Fibroblast of peridontal ligament (primary cell): Measurements from ENCODE around the gene EPHB3.

Source experiments
- DNase-seq: peaks from one replicate; pipeline ENCODE4 v3.0.0-alpha.2; 2010; ENCODE audit errors: extremely low read depth

The EPHB3 gene

GRCh38 chr3:184563941-184564684, 2.5 kb downstream of the EPHB3 start:
- no peak for DNase-seq

DNA sequence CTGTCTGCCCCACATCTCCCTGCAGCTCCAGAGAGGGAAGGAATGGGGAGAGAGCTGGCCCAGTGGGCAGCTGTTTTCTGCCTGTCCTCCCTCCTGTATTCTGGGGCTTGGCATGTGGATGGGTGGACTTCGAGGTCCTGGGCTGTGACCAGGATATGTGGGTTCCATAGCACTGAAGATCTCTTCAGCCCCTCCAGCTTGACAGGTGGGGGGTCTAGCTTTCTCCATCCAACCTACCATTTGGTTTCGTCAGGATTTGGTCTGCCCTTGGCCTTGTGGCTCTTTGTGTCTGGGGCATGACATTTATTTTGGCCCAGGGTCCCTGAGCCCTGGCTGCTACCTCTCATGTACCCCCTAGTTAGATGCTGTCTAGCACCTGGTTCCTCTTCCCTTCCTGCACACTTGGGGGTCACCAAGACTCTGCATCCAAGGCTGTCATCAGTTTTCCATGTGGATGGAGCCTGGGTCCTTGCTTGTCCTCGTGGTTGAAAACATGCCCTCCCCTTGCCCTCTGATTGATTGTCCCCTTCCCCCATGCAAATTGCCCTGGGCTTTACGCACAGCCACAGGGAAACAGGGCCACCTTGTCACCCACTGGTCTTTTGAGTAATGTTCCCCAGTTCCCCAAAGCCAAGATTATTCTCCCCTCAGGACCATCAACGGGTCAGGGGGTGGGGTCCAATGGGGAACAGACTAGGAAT, 3.2 kb downstream of the EPHB3 start:
- no peak for DNase-seq

- peak; percentile 88 for DNase-seq
Observed at GRCh38 chr3:184565421-184566211, 4.0 kb downstream of the EPHB3 start.

DNA sequence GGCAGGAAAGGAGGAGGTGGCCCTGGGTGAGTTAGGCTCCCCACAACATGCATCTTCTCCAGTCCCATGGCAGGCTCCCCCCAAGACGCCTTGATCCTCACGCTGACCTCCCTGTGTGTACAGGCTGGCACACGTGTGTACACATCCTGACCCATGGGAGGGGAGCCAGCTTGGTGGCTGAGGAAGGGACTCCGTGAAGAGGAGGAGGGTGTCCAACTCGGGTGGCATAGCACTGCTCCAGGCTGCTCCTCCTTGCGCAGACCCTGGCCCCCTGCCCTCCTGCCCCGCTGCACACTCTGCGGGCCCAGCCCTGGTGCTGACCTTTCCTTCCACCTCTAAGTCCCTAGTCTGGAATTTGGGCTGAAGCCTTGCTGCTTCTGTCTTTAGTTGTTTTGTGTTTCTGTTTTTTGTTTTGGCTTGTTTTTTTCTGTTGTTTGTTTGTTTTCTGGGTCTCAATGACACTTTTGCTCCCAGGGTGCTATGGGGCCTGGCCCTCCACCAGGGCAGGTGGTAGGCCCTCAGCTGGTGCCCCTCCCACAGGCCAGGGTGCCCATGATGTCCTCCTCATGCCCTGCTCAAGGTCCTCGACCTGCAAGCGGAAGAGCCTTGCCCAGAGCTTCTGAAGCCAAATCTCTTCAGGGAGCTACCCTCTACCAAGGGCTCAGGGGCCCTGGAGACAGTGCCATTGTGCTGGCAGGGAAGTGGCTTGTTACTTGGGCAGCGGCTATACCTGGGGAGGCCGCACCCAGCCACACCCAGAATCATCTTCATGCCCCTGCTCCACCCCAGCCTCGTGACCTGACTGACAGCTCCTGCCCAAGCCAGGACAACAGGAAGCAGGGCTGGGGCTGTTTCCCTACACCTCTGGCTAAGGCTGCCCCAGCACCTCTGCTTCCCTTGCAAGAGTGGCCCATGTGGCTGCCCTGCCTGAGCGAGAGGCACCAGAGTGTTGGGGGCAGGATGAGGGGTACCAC, 5.1 kb downstream of the EPHB3 start:
- DNase-seq, result no peak

- DNase-seq, result no peak
Observed at GRCh38 chr3:184567946-184568559, 6.5 kb downstream of the EPHB3 start.

- DNase-seq, result no peak
Observed at GRCh38 chr3:184568560-184568923, 7.0 kb downstream of the EPHB3 start.

DNA sequence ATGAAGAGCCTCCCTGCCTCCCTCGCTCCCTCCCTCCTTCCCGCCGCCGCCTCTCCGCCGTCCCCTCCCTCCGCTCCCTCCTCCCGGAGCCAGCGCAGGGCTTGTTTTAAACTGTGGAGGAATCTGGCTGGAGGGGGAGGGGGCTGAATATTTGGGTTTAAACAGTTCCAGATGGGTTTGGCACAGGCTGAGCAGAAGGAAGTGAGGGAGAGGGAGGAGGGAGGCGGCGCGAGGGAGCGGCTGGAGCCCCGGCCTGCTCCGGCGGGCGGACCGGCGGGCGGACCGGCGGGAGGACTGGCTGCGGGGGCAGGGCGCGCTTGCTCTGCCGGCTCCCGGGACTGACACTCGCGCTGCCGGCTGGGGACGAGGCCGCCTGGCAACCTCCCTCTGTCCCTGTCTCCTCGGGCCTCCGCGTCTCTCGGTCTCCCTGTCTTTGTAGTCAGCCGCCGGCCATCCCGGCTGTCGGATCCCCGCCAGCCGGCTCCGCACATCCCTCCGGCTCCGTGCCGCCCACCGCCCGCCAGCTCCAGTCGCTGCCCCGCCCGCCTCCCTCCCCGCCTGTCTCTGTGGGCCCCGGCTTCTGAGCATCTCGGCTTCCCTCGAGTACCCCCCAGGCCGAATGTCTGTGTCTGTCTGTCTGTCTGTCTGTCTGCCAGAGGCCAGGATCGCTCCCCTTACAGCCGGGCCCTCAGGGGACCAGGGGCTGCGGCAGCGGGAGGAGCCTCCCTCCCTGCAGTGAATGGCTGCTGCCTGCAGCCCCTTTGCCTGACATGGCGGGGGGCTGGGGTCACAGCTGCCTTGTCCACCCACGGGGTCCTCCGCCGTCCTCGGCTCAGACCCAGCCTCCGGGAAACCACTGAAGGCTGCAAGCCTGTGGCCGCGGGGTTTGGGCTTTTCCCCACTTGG, 7.6 kb downstream of the EPHB3 start:
- peak; percentile 99 for DNase-seq

- DNase-seq, result no peak
Observed at GRCh38 chr3:184570035-184570434, 8.4 kb downstream of the EPHB3 start.

- DNase-seq, result no peak
Observed at GRCh38 chr3:184570489-184570888, 8.9 kb downstream of the EPHB3 start.

DNA sequence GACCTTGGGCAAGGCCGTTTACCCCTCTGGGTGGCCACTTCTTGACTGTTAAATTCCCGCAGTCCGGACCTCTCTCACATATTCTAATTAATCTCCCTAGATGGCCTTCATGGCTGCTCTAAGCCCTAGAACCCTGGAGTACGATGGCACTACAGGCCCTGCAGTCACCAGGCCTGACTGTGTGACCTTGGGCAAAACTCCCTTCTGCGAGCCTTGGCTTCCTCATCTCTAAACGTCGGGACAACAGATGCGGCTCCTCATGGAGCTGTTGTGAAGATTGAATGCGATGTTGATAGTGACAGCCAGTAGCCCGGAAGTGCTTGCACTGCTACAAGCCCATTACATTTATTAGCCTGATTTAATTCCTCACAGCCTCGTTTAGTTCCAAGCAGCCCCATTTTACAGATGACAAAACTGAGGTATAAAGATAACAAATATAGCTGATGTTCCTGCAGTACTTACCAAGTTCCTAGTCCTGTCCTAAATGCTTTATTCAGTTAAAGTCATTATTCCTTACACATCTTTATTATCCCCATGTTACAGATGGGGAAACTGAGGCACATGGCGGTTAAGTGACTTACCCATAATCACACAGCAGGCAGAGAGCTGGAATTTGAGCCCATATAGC, 10.3 kb downstream of the EPHB3 start:
- no peak for DNase-seq

DNA sequence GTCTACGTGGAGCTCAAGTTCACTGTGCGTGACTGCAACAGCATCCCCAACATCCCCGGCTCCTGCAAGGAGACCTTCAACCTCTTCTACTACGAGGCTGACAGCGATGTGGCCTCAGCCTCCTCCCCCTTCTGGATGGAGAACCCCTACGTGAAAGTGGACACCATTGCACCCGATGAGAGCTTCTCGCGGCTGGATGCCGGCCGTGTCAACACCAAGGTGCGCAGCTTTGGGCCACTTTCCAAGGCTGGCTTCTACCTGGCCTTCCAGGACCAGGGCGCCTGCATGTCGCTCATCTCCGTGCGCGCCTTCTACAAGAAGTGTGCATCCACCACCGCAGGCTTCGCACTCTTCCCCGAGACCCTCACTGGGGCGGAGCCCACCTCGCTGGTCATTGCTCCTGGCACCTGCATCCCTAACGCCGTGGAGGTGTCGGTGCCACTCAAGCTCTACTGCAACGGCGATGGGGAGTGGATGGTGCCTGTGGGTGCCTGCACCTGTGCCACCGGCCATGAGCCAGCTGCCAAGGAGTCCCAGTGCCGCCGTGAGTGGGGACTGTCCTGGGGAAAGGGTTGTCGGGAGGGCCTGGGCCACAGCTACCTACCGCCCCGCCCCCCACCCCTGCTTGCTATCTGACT, 11.2 kb downstream of the EPHB3 start:
- DNase-seq, result no peak

DNA sequence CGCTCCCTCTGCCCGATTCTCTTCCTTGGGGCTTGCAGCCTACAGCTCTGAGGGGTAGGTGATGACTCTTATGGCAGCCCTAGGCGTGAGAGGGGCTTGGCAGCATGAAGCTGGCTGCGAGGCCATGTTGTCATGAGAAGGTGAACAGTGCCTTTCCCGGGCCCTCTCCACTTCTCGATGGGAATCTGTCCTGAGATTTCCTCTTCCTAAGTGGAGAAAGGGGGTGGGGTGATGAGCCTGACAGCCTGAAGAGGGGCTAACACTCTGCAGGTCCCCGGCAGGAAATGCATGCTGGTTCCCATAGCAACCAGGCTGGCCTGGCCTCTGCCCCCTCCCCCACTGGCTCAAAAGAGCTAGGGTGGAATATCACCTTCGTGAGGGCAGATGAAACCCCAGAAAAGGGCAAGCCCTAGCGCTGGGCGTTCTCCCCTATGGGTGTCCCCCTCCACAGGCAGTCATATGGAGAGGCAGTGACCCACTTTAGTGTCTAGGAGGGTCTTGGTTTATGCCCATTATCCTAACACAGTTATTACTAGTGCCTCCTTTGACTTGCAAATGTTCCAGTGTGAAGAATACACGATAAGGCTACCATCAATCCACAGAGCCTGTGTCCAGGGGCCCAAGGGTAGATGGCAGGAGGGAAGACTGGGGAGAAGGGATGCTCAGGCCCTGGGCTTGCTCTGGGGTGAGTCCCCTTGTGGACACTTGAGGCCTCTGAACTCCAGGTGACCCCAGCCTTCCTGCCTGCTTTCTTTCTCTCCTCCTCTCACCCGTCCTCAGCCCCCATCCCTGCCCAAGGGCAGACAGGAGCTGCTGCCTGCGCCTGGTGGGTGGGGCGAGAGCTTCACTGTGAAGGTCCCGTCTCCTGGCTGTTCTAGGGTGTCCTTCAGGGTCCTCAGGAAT, 13.2 kb downstream of the EPHB3 start:
- no peak for DNase-seq

DNA sequence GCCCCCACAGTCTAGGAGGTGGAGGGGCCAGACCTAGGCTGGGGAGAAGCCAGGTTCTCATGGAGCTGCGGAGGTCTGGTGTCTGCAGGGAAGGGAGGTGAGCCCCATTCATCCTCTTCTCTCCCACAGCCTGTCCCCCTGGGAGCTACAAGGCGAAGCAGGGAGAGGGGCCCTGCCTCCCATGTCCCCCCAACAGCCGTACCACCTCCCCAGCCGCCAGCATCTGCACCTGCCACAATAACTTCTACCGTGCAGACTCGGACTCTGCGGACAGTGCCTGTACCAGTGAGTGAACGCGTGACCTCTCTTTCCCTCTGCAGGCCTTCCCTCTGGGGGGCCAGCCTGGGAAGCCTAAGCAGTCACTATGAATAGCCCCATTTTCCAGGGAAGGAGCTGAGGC, 14.1 kb downstream of the EPHB3 start:
- DNase-seq, result no peak

GRCh38 chr3:184576457-184577240, 15.1 kb downstream of the EPHB3 start:
- no peak for DNase-seq

DNA sequence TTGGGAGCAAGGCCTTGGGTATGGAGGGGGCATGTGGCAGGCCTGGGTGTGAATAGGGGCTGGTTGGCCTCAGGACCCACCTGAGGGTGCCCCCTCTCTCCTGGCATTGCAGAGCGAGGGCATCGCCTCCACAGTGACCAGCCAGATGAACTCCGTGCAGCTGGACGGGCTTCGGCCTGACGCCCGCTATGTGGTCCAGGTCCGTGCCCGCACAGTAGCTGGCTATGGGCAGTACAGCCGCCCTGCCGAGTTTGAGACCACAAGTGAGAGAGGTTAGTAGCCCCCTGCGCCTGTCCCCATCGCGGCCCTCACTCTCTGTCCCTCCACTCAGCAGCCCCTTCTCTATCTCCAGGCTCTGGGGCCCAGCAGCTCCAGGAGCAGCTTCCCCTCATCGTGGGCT, 16.0 kb downstream of the EPHB3 start:
- no peak for DNase-seq

DNA sequence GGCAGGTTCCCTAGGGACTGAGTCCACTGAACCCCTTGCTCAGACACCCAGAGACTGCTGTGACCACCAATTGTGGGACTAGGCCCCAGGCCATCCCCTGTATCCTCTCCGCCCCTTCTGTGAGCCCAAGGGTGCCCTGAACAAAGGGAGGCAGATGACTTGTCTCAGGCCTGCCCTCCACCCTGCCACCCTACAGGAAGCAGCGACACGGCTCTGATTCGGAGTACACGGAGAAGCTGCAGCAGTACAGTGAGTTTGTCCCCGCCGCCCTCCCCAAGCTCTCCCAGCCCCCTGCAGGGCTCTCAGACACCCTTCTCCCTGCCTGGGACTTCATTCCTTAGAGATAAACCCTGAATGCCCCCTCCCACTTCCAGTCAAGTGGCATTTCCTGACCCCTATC, 16.6 kb downstream of the EPHB3 start:
- DNase-seq, result no peak

DNA sequence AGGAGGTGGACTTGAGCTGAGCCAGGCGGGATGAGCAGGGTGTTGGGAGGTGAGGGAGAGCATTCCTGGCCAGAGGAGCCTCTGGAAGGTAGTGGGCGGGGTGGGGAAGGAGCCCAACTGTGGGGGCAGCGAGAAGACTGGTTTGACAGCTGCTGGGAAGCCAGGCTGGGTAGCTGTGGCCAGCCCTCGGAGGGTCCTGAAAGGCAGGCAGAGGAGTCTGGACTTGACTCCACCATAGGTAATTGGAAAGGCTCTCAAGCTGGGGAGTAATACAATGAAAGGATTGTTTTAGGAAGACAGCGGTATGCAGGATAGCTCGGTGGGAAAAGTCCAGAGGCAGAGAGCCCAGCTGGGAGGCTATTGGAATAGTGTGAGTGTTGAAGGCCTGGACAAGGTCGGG, 17.2 kb downstream of the EPHB3 start:
- no peak for DNase-seq
